Right atrium auricular region (tissue), 2 donors: ENCODE data around the gene SPAG9. TPM values are rescaled to one million over a fixed set of nuclear protein-coding genes. Genes with fewer than 3 reads are reported as not detected.
A peak's percentile ranks its signal among the peaks of the same experiment; 100 is the strongest.

Source experiments
- DNase-seq: peaks from one replicate; pipeline ENCODE4 v3.0.0-alpha.2; 2019; ENCODE audit warnings: low spot score
- H3K27ac ChIP-seq, 2 donors: fragments of 200-600 bp; sonication (generic); 1 replicate in 1 of 2; 2 replicates in 1 of 2; pipeline ENCODE4 v1.5.1; 2016 to 2019
- H3K27me3 ChIP-seq, 2 donors: fragments of 200-600 bp; sonication (generic); one replicate each; pipeline versions ENCODE4 v1.5.1 to v1.6.0; 2017 to 2019
- H3K36me3 ChIP-seq: fragments of 200-600 bp; sonication (generic); one replicate; pipeline ENCODE4 v1.5.1; 2016
- H3K4me1 ChIP-seq, 2 donors: fragments of 200-600 bp; sonication (generic); one replicate each; pipeline versions ENCODE4 v1.5.1 to v1.6.0; 2017 to 2019
- H3K4me3 ChIP-seq, 2 donors: fragments of 200-600 bp; sonication (generic); 1 replicate in 1 of 2; 2 replicates in 1 of 2; pipeline ENCODE4 v1.5.1; 2017 to 2019; ENCODE audit warnings: mild to moderate bottlenecking in 1 of 2, moderate library complexity in 1 of 2
- H3K9me3 ChIP-seq, 2 donors: fragments of 200-600 bp; sonication (generic); one replicate each; pipeline ENCODE4 v1.5.1; 2019
- total RNA-seq, 2 donors: library from RNA; depleted of rRNA; stranded (reverse); fragments of >200 nt; gene quantifications; one replicate each; pipeline ENCODE4 v1.1.0, GENCODE V29; 2016
- TF ChIP-seq, protein P1 (sequence below), 2 donors: fragments of 200-600 bp; sonication (generic); IDR thresholded peaks; one replicate each; pipeline ENCODE4 v1.5.1; 2019; ENCODE audit warnings: antibody characterized with exemption in 2 of 2

Gene SPAG9
- total RNA-seq, 2 donors from 2014 or later = 56.4 to 56.5 TPM

DNA sequence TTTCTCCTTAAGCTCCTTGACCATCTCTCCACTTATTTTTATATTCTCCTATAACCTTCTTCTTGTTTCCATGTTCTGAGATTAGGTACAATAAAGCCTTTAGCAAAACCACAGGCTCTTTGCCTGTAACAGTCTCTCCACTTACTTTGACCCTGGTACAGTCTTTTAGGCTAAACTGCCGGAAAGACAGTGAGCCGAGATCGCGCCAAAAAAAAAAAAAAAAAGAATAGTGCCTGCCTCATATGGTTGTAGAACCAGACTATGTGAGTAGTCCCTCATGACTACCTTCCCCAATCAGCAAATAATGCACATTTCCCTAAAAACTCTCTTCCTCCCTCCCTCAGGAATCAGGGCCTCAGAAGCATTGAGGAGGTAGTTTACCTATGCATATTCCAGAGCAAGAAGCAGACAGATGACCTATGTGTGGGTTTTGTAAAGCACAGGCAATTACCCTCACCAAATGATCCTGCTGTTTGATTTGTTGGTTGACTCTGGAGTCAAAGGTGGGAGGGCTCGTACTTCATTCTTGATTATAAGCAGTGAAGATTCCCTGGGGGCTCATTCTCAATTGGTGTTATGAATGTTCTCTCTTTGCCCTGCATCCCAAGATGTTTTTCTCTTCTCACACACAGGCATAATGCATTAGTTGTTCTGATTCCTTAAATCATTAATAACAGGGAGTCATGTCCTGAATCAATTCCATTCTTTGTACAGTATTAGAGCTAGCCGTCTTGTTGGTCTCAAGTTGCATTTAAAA, 23.8 kb upstream of the SPAG9 start:
- no peaks in the 10 kb centered on the region for H3K4me1 ChIP-seq
- TF ChIP-seq, protein P1, sequence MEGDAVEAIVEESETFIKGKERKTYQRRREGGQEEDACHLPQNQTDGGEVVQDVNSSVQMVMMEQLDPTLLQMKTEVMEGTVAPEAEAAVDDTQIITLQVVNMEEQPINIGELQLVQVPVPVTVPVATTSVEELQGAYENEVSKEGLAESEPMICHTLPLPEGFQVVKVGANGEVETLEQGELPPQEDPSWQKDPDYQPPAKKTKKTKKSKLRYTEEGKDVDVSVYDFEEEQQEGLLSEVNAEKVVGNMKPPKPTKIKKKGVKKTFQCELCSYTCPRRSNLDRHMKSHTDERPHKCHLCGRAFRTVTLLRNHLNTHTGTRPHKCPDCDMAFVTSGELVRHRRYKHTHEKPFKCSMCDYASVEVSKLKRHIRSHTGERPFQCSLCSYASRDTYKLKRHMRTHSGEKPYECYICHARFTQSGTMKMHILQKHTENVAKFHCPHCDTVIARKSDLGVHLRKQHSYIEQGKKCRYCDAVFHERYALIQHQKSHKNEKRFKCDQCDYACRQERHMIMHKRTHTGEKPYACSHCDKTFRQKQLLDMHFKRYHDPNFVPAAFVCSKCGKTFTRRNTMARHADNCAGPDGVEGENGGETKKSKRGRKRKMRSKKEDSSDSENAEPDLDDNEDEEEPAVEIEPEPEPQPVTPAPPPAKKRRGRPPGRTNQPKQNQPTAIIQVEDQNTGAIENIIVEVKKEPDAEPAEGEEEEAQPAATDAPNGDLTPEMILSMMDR (IDR thresholded peaks at IDR 0.05) = no peak
- H3K27ac ChIP-seq = no peak overlapping the region
- H3K27me3 ChIP-seq = no peaks in the 10 kb centered on the region
- H3K9me3 ChIP-seq = no peaks in the 10 kb centered on the region
- H3K36me3 ChIP-seq = no peaks in the 10 kb centered on the region
- H3K4me3 ChIP-seq = no peak overlapping the region
- DNase-seq = no peak

GRCh38 chr17:51142597-51142996, 21.9 kb upstream of the SPAG9 start:
- Histone ChIP-seq H3K9me3 (no peaks in the 10 kb centered on the region), H3K27ac (no peak overlapping the region), H3K4me3 (no peak overlapping the region), H3K36me3 (no peaks in the 10 kb centered on the region), H3K4me1 (no peaks in the 10 kb centered on the region), H3K27me3 (no peaks in the 10 kb centered on the region)
- DNase-seq = no peak
- TF ChIP-seq, protein P1 (IDR thresholded peaks at IDR 0.05) = no peak

GRCh38 chr17:51135956-51136355, 15.3 kb upstream of the SPAG9 start:
- TF ChIP-seq, protein P1 (IDR thresholded peaks at IDR 0.05) = no peak

DNA sequence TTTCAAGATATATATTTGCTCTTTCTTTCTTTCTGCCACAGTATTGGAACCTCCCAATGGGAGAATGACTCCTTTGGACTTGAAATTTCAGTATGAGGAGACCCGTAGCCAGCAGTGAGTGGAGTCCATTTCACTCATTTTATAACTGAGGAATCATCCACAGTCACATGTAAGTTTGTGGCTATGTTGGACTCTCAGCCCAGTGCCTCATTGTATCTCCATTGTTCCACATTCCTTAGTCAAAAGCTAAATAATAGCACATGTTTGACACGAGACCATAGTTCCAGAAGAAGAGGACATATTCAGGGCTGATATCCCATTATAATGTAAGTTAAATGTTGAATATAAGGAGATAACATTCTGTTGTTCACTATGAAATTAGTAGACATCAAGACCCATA, 12.7 kb upstream of the SPAG9 start:
- Histone ChIP-seq H3K36me3 (no peaks in the 10 kb centered on the region), H3K4me1 (peaks cover 0 to 12% of the 10 kb centered on the region in 2 donors), H3K9me3 (no peaks in the 10 kb centered on the region), H3K27me3 (no peaks in the 10 kb centered on the region), H3K27ac (peak overlapping the region; percentile 73 to 81), H3K4me3 (no peak overlapping the region)
- DNase-seq = no peak
- TF ChIP-seq, protein P1 (IDR thresholded peaks at IDR 0.05) = no peak

More at GRCh38 chr17:51135956-51136355, 15.3 kb upstream of the SPAG9 start:
- no peak for DNase-seq
- Histone ChIP-seq H3K27ac (no peak overlapping the region), H3K36me3 (no peaks in the 10 kb centered on the region), H3K27me3 (no peaks in the 10 kb centered on the region), H3K4me1 (peaks cover 0 to 12% of the 10 kb centered on the region in 2 donors), H3K4me3 (no peak overlapping the region), H3K9me3 (no peaks in the 10 kb centered on the region)

- Histone ChIP-seq H3K4me1 (peaks cover 0 to 12% of the 10 kb centered on the region in 2 donors), H3K9me3 (no peaks in the 10 kb centered on the region), H3K27me3 (no peaks in the 10 kb centered on the region), H3K4me3 (no peak overlapping the region), H3K36me3 (no peaks in the 10 kb centered on the region), H3K27ac (peak overlapping the region; percentile 73 to 81)
- no peak for DNase-seq
- TF ChIP-seq, protein P1 (IDR thresholded peaks at IDR 0.05) = no peak
Measured at GRCh38 chr17:51132964-51133319, 12.3 kb upstream of the SPAG9 start.

GRCh38 chr17:51128076-51128475, 7.4 kb upstream of the SPAG9 start:
- TF ChIP-seq, protein P1 (IDR thresholded peaks at IDR 0.05) = no peak
- DNase-seq = peak; percentile 72
- H3K4me1 ChIP-seq = peaks cover 0 to 12% of the 10 kb centered on the region in 2 donors
- no peak overlapping the region for H3K4me3 ChIP-seq
- no peaks in the 10 kb centered on the region for H3K36me3 ChIP-seq
- H3K9me3 ChIP-seq = no peaks in the 10 kb centered on the region
- H3K27ac ChIP-seq = no peak overlapping the region
- no peaks in the 10 kb centered on the region for H3K27me3 ChIP-seq
